Left ventricle myocardium inferior (tissue), 1 donor: ENCODE data around the gene MCF2L2. TPM values are rescaled to one million over a fixed set of nuclear protein-coding genes. Genes with fewer than 3 reads are reported as not detected.

Experiments used
- DNase-seq: peaks from one replicate; pipeline ENCODE4 v3.0.0-alpha.2; 2020
- H3K27ac ChIP-seq: fragments of 200-600 bp; replicated peaks from 2 replicates; pipeline ENCODE4 v1.8.0; 2021
- H3K27me3 ChIP-seq: fragments of 200-600 bp; 2 replicates; pipeline ENCODE4 v1.8.0; 2021; ENCODE audit warnings: low read depth
- H3K36me3 ChIP-seq: fragments of 200-600 bp; 2 replicates; pipeline ENCODE4 v1.8.0; 2021
- H3K4me1 ChIP-seq: fragments of 200-600 bp; 2 replicates; pipeline ENCODE4 v1.8.0; 2021
- H3K4me3 ChIP-seq: fragments of 200-600 bp; 2 replicates; pipeline ENCODE4 v1.8.0; 2021; ENCODE audit warnings: mild to moderate bottlenecking, moderate library complexity
- H3K9me3 ChIP-seq: fragments of 200-600 bp; replicated peaks from 2 replicates; pipeline ENCODE4 v1.8.0; 2021
- CTCF ChIP-seq: fragments of 200-600 bp; IDR thresholded peaks from 2 replicates; pipeline ENCODE4 v1.8.0; 2021; ENCODE audit warnings: antibody characterized with exemption, mild to moderate bottlenecking, borderline replicate concordance
- intact Hi-C: fragments of 100-400 bp; cut with micrococcal nuclease; formaldehyde crosslinking; loops from one replicate; pipeline ENCODE4 v1.11.0; 2022
- total RNA-seq: library from RNA; stranded (reverse); fragmentation: NEBNext Ultra II Directional; extraction: Animal tissue kit (Norgen Biotek cat#: 25700); gene quantifications from one replicate; pipeline ENCODE4 v1.2.1, GENCODE V29; 2021
- donor health status: DM: no; HTN: yes; CAD: no; lungs with severe emphysema.

MCF2L2 gene
- total RNA-seq, 1 donor from 2014 or later, result 0.91 TPM

- no peak overlapping the region for H3K4me3 ChIP-seq
- H3K9me3 ChIP-seq, result no peaks in the 10 kb centered on the region
- intact Hi-C loops, result no loop called here
- peak; percentile 60 for DNase-seq
- no peaks in the 10 kb centered on the region for H3K27me3 ChIP-seq
- no peak overlapping the region for H3K27ac ChIP-seq
- peaks cover 14% of the 10 kb centered on the region for H3K4me1 ChIP-seq
- TF ChIP-seq CTCF, result no peak
- no peaks in the 10 kb centered on the region for H3K36me3 ChIP-seq
These were observed 129.7 kb downstream of the MCF2L2 start for GRCh38 chr3:183298701-183299153.

- DNase-seq, result no peak
- intact Hi-C loops, result no loop called here
- H3K27ac ChIP-seq, result no peak overlapping the region
- H3K27me3 ChIP-seq, result no peaks in the 10 kb centered on the region
- no peaks in the 10 kb centered on the region for H3K9me3 ChIP-seq
- TF ChIP-seq CTCF, result no peak
- H3K4me3 ChIP-seq, result no peak overlapping the region
- H3K36me3 ChIP-seq, result no peaks in the 10 kb centered on the region
- peaks cover 14% of the 10 kb centered on the region for H3K4me1 ChIP-seq
These were observed 131.5 kb downstream of the MCF2L2 start for GRCh38 chr3:183296944-183297343.

- peaks cover 14% of the 10 kb centered on the region for H3K4me1 ChIP-seq
These were observed 133.2 kb downstream of the MCF2L2 start for GRCh38 chr3:183295211-183295610.

GRCh38 chr3:183293966-183294365, 134.5 kb downstream of the MCF2L2 start:
- no peaks in the 10 kb centered on the region for H3K9me3 ChIP-seq
- no peak for DNase-seq
- H3K27ac ChIP-seq, result no peak overlapping the region
- peaks cover 12% of the 10 kb centered on the region for H3K4me1 ChIP-seq
- H3K36me3 ChIP-seq, result no peaks in the 10 kb centered on the region
- no peak overlapping the region for H3K4me3 ChIP-seq
- intact Hi-C loops, result no loop called here
- TF ChIP-seq CTCF, result no peak
- H3K27me3 ChIP-seq, result no peaks in the 10 kb centered on the region

More at GRCh38 chr3:183295211-183295610, 133.2 kb downstream of the MCF2L2 start:
- Histone ChIP-seq H3K9me3 (no peaks in the 10 kb centered on the region), H3K27ac (no peak overlapping the region), H3K4me3 (no peak overlapping the region), H3K36me3 (no peaks in the 10 kb centered on the region), H3K27me3 (no peaks in the 10 kb centered on the region)
- intact Hi-C loops, result no loop called here
- DNase-seq, result no peak
- no peak for TF ChIP-seq CTCF

GRCh38 chr3:183291497-183292031, 136.9 kb downstream of the MCF2L2 start:
- intact Hi-C loops, result no loop called here
- Histone ChIP-seq H3K4me3 (no peak overlapping the region), H3K27ac (no peak overlapping the region)

More at GRCh38 chr3:183291497-183292031, 136.9 kb downstream of the MCF2L2 start:
- no peaks in the 10 kb centered on the region for H3K9me3 ChIP-seq
- H3K36me3 ChIP-seq, result no peaks in the 10 kb centered on the region
- DNase-seq, result no peak
- H3K27me3 ChIP-seq, result no peaks in the 10 kb centered on the region
- no peak for TF ChIP-seq CTCF
- peaks cover 9% of the 10 kb centered on the region for H3K4me1 ChIP-seq
